Astrocyte of the cerebellum (primary cell): Measurements from ENCODE around the gene AMER3.

ENCODE experiments used
- DNase-seq: peaks from one replicate; pipeline ENCODE4 v3.0.0-alpha.2; 2011; ENCODE audit warnings: low read depth
- H3K4me3 ChIP-seq: 2 replicates; pipeline ENCODE4 v1.5.1; 2011; ENCODE audit warnings: mild to moderate bottlenecking, low read depth, low read length, moderate library complexity
- in situ Hi-C: cut with HindIII; loops from 2 replicates; pipeline ENCODE4 v1.10.0; 2017; ENCODE audit warnings: low sequenced_read_pairs
- TF ChIP-seq, protein P1 (sequence below): IDR thresholded peaks from 2 replicates; pipeline ENCODE4 v1.5.1; 2012; ENCODE audit warnings: low read length, low read depth, moderate library complexity, mild to moderate bottlenecking; ENCODE audit errors: missing control alignments

AMER3 gene

DNA sequence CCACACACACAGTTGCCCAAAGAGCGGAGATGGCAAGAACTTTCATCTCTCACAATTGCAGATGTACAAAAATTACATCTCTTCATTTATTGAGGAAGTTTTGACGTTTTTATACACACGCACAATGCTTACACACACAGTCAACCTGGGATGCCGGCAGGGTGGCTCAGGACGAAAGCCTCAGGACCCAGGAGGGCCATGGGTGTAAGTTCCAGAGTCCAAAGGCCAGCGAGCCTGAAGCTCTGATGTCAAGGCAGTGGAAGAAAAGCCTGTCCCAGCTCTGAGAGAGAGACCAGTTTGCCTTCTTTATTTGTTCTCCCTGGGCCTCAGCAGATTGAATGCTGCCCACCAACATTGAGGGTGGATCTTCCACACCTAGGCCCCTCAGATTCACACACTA is 10.1 kb downstream of the AMER3 start:
- no peak overlapping the region for H3K4me3 ChIP-seq
- in situ Hi-C loops: no loop called here
- no peak for DNase-seq
- TF ChIP-seq, protein P1, sequence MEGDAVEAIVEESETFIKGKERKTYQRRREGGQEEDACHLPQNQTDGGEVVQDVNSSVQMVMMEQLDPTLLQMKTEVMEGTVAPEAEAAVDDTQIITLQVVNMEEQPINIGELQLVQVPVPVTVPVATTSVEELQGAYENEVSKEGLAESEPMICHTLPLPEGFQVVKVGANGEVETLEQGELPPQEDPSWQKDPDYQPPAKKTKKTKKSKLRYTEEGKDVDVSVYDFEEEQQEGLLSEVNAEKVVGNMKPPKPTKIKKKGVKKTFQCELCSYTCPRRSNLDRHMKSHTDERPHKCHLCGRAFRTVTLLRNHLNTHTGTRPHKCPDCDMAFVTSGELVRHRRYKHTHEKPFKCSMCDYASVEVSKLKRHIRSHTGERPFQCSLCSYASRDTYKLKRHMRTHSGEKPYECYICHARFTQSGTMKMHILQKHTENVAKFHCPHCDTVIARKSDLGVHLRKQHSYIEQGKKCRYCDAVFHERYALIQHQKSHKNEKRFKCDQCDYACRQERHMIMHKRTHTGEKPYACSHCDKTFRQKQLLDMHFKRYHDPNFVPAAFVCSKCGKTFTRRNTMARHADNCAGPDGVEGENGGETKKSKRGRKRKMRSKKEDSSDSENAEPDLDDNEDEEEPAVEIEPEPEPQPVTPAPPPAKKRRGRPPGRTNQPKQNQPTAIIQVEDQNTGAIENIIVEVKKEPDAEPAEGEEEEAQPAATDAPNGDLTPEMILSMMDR: no peak

DNA sequence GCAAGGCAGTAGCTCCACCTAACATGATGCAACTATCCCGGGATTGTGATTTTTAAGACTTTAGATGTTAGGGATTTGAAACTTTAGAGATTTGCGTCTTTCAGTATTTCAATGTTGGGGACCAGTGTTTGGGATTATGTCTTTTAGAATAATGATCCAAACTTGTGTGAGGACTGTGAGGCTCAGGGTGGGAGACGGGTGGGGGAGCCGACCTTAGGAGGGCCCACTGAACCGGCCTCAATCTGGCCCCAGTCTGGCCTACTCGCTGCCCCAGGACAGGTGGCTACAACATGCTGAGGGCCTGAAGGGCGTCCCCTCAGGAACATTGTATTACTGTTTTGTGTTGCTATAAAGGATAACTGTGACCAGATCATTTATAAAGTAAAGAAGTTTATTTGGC is 10.7 kb downstream of the AMER3 start:
- TF ChIP-seq, protein P1: no peak

DNA sequence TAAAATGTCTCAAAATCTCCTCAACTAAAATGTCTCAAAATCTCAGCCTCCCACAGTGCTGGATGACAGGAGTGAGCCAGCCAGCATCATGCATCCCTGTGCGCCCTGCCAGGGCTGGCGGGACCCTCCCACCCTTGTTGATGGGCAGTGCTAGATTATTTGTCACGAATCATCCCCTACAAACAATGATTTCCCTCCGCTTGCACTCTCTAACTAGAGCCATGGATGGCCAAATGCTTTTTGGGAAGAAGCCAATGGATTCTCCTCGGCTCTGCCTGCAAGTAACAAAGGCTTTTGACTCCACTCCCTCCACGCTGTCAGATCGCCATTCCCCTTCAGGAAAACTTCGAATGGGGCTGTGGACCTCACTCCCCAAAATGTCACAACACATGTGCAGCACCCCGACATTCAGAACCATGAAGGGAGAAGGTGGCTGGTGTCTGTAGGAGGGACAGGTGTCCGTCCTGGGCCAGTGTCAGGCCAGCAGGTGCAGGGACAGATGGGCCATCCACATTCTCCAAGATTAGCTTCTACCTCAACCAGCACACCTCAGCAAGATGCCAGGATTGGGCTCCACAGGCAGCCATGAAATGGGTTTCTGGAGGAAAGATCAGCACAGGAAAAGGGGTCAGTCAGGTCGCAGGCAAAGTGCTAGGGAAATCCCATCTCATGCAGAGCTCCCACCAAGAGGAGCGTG is 11.5 kb downstream of the AMER3 start:
- in situ Hi-C loops: no loop called here

More for the DNA sequence above, 10.7 kb downstream of the AMER3 start:
- H3K4me3 ChIP-seq: no peak overlapping the region
- in situ Hi-C loops: no loop called here
- no peak for DNase-seq

DNA sequence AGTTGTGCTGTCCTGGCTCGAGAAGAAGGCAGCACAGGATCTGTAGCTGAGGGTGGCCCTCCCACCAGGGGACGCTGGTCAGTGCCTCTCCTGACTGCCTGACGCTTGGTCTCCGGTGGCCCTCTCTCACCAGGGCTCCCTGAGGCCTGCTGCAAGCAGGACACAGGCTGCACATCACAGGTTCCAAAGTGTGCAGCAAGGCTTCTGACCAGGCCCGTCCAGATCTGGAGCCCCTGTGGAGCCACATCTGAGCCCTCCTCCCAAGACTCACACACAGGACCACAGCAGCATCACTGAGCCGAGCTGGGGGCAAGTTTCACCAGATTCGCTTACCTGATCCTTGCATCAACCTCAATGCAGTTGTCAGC is 12.1 kb downstream of the AMER3 start:
- no peak overlapping the region for H3K4me3 ChIP-seq
- in situ Hi-C loops: no loop called here
- TF ChIP-seq, protein P1: no peak
- DNase-seq: no peak

More for the DNA sequence above, 11.5 kb downstream of the AMER3 start:
- H3K4me3 ChIP-seq: no peak overlapping the region
- DNase-seq: no peak
- TF ChIP-seq, protein P1: no peak

DNA sequence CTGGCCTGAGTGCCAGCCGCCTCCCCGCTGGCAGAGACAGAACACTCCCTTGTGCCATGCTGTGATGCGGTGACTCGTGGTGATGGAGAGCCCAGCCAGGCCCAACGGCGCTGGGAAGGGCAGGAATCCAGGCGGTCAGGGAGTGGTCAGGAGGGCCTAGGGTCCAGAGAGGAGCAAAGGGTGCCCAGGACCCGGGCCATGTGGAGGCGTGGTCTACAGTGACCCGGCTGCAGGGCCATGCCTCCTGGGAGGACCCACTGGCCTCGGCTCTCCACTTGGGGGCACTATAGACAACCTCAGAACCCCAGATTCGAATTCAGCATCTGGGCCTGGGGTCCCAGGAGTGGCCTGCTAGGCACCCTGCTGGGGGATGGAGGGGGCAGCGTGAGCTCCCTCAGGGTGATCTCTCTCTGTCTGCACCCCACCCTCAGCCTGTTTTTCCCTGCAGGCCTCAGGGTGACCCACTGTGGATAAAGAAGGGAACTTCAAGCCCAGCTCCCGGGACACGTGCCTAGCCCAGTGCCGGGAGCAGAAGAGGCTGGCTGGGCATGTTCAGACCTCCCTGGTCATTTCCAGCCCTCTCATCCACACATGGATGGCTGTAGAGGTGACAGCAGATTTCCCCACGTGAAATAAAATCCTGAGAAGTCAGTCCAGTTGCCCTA is 13.0 kb downstream of the AMER3 start:
- in situ Hi-C loops: no loop called here
- H3K4me3 ChIP-seq: no peak overlapping the region
- DNase-seq: no peak
- TF ChIP-seq, protein P1: no peak

DNA sequence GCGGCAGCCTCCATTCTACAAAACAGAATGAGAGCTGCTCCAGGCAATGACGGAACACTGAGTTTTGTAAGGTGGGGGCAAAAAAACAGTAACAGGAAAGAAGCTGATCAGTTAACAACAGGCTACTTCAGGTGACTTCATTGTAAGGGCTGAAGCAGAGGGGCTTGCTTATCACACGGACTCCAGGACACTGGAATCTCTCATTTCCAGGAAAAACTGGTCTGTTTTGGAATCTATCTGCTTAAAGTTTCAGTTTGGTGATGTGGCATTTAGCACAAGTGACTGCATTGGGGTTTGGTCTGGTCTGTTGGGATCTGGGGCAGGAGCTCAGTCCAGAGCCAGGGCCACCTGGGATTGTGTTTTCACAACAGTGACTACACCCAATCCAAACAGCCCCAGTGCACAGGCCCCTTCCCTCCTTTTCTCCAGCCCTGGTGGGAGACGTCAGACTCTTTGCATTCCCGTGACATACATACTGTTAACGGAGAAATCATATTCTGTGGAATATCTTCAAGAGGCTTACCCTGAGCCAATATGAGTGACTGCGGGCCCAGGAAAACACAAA is 14.1 kb downstream of the AMER3 start:
- in situ Hi-C loops: no loop called here
- H3K4me3 ChIP-seq: no peak overlapping the region
- TF ChIP-seq, protein P1: no peak
- no peak for DNase-seq
